ENCODE results near the gene DDOST. TPM values are rescaled to one million over a fixed set of nuclear protein-coding genes. Genes with fewer than 3 reads are reported as not detected.

Gene DDOST
- total and polyA plus RNA-seq, 2 donors from 2014 or later = 146 to 206 TPM

DNA sequence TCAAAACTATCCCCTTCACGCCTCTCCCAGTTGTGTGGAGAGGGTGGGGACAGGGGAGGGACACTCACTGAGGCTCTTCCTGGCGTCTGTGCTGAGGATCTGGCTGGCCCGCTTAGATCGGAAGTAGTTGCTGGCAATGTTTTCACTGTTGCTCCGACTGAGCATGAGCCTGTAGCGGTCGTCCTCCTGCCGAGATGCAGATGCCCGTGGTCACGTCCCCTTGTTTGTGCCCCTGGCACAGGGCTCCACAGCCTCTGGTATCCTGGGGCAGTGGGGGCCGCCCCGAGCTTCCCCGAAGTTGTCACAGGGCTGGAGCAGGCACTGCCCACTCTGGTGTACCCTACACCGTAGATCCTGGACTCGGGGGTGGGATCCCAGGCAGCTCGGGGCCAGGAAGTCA lies 5.0 kb upstream of the DDOST start:
- no peaks in the 10 kb centered on the region for H3K27me3 ChIP-seq (ENCODE audit: control insufficient read depth, insufficient read depth, low read length)
- intact Hi-C loops (cut with DNase I) = no loop called here
- DNase-seq = no peak
- FAIRE-seq = no peak
- H3K4me1 ChIP-seq (ENCODE audit: control insufficient read depth in 2 of 3, insufficient read depth in 2 of 3, low read depth in 1 of 3, low read length in 3 of 3) = peaks cover 0 to 5% (median 0%) of the 10 kb centered on the region in 3 donors
- no peak overlapping the region for H3K4me3 ChIP-seq (ENCODE audit: low read length in 3 of 3)
- no peak overlapping the region for H3K9ac ChIP-seq (ENCODE audit: low read length in 3 of 3)
- no peak overlapping the region for H3K27ac ChIP-seq (ENCODE audit: low read depth in 2 of 2, low read length in 2 of 2)
- H3K36me3 ChIP-seq (ENCODE audit: control insufficient read depth in 2 of 3, insufficient read depth in 3 of 3, low read length in 3 of 3) = no peaks in the 10 kb centered on the region
- H3K9me3 ChIP-seq (ENCODE audit: control insufficient read depth in 2 of 3, insufficient read depth in 1 of 3, low read length in 3 of 3) = no peaks in the 10 kb centered on the region
- TF ChIP-seq, protein P1, sequence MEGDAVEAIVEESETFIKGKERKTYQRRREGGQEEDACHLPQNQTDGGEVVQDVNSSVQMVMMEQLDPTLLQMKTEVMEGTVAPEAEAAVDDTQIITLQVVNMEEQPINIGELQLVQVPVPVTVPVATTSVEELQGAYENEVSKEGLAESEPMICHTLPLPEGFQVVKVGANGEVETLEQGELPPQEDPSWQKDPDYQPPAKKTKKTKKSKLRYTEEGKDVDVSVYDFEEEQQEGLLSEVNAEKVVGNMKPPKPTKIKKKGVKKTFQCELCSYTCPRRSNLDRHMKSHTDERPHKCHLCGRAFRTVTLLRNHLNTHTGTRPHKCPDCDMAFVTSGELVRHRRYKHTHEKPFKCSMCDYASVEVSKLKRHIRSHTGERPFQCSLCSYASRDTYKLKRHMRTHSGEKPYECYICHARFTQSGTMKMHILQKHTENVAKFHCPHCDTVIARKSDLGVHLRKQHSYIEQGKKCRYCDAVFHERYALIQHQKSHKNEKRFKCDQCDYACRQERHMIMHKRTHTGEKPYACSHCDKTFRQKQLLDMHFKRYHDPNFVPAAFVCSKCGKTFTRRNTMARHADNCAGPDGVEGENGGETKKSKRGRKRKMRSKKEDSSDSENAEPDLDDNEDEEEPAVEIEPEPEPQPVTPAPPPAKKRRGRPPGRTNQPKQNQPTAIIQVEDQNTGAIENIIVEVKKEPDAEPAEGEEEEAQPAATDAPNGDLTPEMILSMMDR (IDR thresholded peaks at IDR 0.05; ENCODE audit: borderline replicate concordance, extremely low read depth, insufficient read depth) = no peak

DNA sequence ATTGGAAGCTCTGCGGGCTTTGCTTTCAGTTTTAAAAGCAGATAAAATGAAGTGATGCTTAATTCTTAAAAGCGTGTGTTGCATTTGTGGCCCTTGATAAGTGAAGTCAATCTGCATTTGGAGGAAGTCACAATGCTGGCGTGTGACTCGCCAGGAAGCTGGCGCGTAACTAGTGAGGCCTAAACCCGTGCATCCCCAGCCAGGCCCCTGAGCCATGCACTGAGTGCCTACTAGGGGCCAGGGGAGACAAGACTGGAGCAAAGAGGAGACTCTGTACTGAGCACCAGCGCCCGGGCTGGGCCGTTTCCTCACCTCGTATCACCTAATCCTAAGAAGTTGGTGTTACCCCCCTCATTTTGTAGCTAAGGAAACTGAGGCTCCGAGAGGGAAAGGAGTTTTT lies 4.6 kb upstream of the DDOST start:
- Histone ChIP-seq H3K9ac (ENCODE audit: low read length in 3 of 3) (no peak overlapping the region), H3K4me3 (ENCODE audit: low read length in 3 of 3) (no peak overlapping the region), H3K9me3 (ENCODE audit: control insufficient read depth in 2 of 3, insufficient read depth in 1 of 3, low read length in 3 of 3) (no peaks in the 10 kb centered on the region), H3K27ac (ENCODE audit: low read depth in 2 of 2, low read length in 2 of 2) (no peak overlapping the region), H3K27me3 (ENCODE audit: control insufficient read depth, insufficient read depth, low read length) (no peaks in the 10 kb centered on the region), H3K36me3 (ENCODE audit: control insufficient read depth in 2 of 3, insufficient read depth in 3 of 3, low read length in 3 of 3) (no peaks in the 10 kb centered on the region), H3K4me1 (ENCODE audit: control insufficient read depth in 2 of 3, insufficient read depth in 2 of 3, low read depth in 1 of 3, low read length in 3 of 3) (peaks cover 0 to 5% (median 0%) of the 10 kb centered on the region in 3 donors)
- DNase-seq (no peak), FAIRE-seq (no peak)
- intact Hi-C loops (cut with DNase I) = no loop called here
- TF ChIP-seq, protein P1 (IDR thresholded peaks at IDR 0.05; ENCODE audit: borderline replicate concordance, extremely low read depth, insufficient read depth) = no peak

DNA sequence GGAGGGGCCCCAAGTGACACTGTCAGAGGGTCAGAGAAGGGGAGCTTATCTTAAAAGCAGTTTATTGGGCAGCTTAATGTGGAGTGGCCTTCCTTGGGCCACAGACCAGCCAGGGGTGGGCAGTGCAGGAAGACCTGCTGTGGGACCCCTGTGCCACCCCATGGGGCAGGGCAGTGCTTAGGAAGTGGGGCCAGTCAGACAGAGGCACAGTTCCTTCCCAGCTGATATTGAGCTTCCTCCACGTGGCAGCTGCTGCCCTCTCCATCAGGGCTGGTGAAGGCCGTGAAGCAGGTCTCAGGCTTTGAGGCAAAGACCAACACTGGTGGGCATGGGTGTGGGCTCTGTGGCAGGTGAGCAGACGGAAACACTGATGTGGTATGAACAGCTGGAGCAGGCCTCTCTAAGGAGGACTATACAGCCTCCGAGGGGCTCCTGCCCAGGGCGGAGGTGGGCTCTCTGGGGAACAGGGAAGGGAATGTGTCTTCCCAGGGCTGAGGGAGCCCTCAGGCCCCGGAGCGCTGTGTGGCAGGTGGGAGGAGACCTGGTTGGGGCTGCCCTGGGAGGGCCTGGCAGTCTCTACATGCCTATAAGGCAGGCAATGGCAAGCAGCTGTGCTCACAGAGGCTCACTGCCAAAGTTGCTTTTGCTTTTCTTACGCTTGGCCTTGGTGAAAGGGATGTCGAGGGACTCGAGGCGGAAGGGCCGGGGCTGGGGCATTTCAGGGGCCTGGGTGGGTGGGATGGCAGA lies 3.0 kb upstream of the DDOST start:
- Histone ChIP-seq H3K36me3 (ENCODE audit: control insufficient read depth in 2 of 3, insufficient read depth in 3 of 3, low read length in 3 of 3) (peaks cover 0 to 3% (median 0%) of the 10 kb centered on the region in 3 donors), H3K9ac (ENCODE audit: low read length in 3 of 3) (no peak overlapping the region), H3K4me3 (ENCODE audit: low read length in 3 of 3) (no peak overlapping the region), H3K4me1 (ENCODE audit: control insufficient read depth in 2 of 3, insufficient read depth in 2 of 3, low read depth in 1 of 3, low read length in 3 of 3) (peaks cover 0 to 10% (median 6%) of the 10 kb centered on the region in 3 donors), H3K27me3 (ENCODE audit: control insufficient read depth, insufficient read depth, low read length) (no peaks in the 10 kb centered on the region), H3K27ac (ENCODE audit: low read depth in 2 of 2, low read length in 2 of 2) (no peak overlapping the region), H3K9me3 (ENCODE audit: control insufficient read depth in 2 of 3, insufficient read depth in 1 of 3, low read length in 3 of 3) (no peaks in the 10 kb centered on the region)
- TF ChIP-seq, protein P1 (IDR thresholded peaks at IDR 0.05; ENCODE audit: borderline replicate concordance, extremely low read depth, insufficient read depth) = no peak
- DNase-seq (no peak), FAIRE-seq (no peak)
- intact Hi-C loops (cut with DNase I) = no loop called here

Data from kidney (tissue), 14 donors.